ENCODE results near the gene ZFP62.

The ZFP62 gene

GRCh38 chr5:180808461-180809000 is 52.5 kb downstream of the ZFP62 start:
- DNase-seq: no peak

GRCh38 chr5:180807654-180808414 is 53.2 kb downstream of the ZFP62 start:
- no peak for DNase-seq

GRCh38 chr5:180807046-180807445 is 54.0 kb downstream of the ZFP62 start:
- no peak for DNase-seq

- peak; percentile 41 for DNase-seq
Measured at GRCh38 chr5:180806351-180807011, 54.6 kb downstream of the ZFP62 start.

GRCh38 chr5:180804129-180804618 is 56.9 kb downstream of the ZFP62 start:
- no peak for DNase-seq

GRCh38 chr5:180803181-180804128 is 57.6 kb downstream of the ZFP62 start:
- DNase-seq: peak; percentile 98

- DNase-seq: peak; percentile 91
Measured at GRCh38 chr5:180802325-180803180, 58.5 kb downstream of the ZFP62 start, which contains the start of gene MGAT1. Gene MGAT1, minus strand, starts transcription at chr5:180802806. Its CDS starts 9,835 bp downstream, at chr5:180792971.

GRCh38 chr5:180801596-180802324 is 59.3 kb downstream of the ZFP62 start:
- no peak for DNase-seq

GRCh38 chr5:180799902-180800801 is 60.9 kb downstream of the ZFP62 start:
- DNase-seq: peak; percentile 41

GRCh38 chr5:180799194-180799593 is 61.9 kb downstream of the ZFP62 start:
- DNase-seq: no peak

- no peak for DNase-seq
Measured at GRCh38 chr5:180798193-180798592, 62.9 kb downstream of the ZFP62 start.
